ENCODE results near the gene RAB31.

The RAB31 gene

GRCh38 chr18:9818423-9818734 lies 110.3 kb downstream of the RAB31 start:
- H3K79me2 ChIP-seq (ENCODE audit: insufficient read depth, low read length), result no peaks in the 10 kb centered on the region
- H3K4me2 ChIP-seq (ENCODE audit: low read length), result no peak overlapping the region
- no peak overlapping the region for H2AFZ ChIP-seq (ENCODE audit: low read length)
- peaks cover 3% of the 10 kb centered on the region; the same call in 1 of the 2 replicates for H3K9me3 ChIP-seq (ENCODE audit: low read length)
- no peak overlapping the region for H3K4me3 ChIP-seq (ENCODE audit: low read depth, low read length, poor library complexity, severe bottlenecking)
- H3K36me3 ChIP-seq (ENCODE audit: insufficient read depth, low read length), result no peaks in the 10 kb centered on the region
- no peak for TF ChIP-seq CTCF (IDR thresholded peaks at IDR 0.05; ENCODE audit: low read length)
- TF ChIP-seq EZH2 (IDR thresholded peaks at IDR 0.05; ENCODE audit: borderline replicate concordance, low read length), result no peak
- no peaks in the 10 kb centered on the region for H4K20me1 ChIP-seq (ENCODE audit: insufficient read depth, low read length)
- no peak overlapping the region for H3K27ac ChIP-seq (ENCODE audit: low read depth, low read length, poor library complexity, severe bottlenecking)
- no peaks in the 10 kb centered on the region for H3K4me1 ChIP-seq (ENCODE audit: insufficient read depth, low read length, severe bottlenecking)
- H3K27me3 ChIP-seq (ENCODE audit: insufficient read depth, low read length), result peaks cover 13% of the 10 kb centered on the region; the same call in 1 of the 2 replicates
- no peaks in the 10 kb centered on the region for H3K9me2 ChIP-seq (ENCODE audit: low read depth, low read length)
- H3K9ac ChIP-seq (ENCODE audit: low read length), result no peak overlapping the region
- H3F3A ChIP-seq (ENCODE audit: insufficient read depth, low read length), result no peaks in the 10 kb centered on the region

- Histone ChIP-seq H3K27ac (ENCODE audit: low read depth, low read length, poor library complexity, severe bottlenecking) (no peak overlapping the region), H3K9ac (ENCODE audit: low read length) (no peak overlapping the region), H2AFZ (ENCODE audit: low read length) (no peak overlapping the region), H3K9me3 (ENCODE audit: low read length) (peaks cover 3% of the 10 kb centered on the region; the same call in 1 of the 2 replicates), H4K20me1 (ENCODE audit: insufficient read depth, low read length) (no peaks in the 10 kb centered on the region), H3K27me3 (ENCODE audit: insufficient read depth, low read length) (peaks cover 13% of the 10 kb centered on the region; the same call in 1 of the 2 replicates), H3K36me3 (ENCODE audit: insufficient read depth, low read length) (no peaks in the 10 kb centered on the region), H3K4me3 (ENCODE audit: low read depth, low read length, poor library complexity, severe bottlenecking) (no peak overlapping the region), H3K4me1 (ENCODE audit: insufficient read depth, low read length, severe bottlenecking) (no peaks in the 10 kb centered on the region), H3K9me2 (ENCODE audit: low read depth, low read length) (no peaks in the 10 kb centered on the region), H3F3A (ENCODE audit: insufficient read depth, low read length) (no peaks in the 10 kb centered on the region), H3K79me2 (ENCODE audit: insufficient read depth, low read length) (no peaks in the 10 kb centered on the region), H3K4me2 (ENCODE audit: low read length) (no peak overlapping the region)
- TF ChIP-seq CTCF (IDR thresholded peaks at IDR 0.05; ENCODE audit: low read length) (no peak), EZH2 (IDR thresholded peaks at IDR 0.05; ENCODE audit: borderline replicate concordance, low read length) (no peak)
Observed at GRCh38 chr18:9820127-9820526, 112.0 kb downstream of the RAB31 start.

DNA sequence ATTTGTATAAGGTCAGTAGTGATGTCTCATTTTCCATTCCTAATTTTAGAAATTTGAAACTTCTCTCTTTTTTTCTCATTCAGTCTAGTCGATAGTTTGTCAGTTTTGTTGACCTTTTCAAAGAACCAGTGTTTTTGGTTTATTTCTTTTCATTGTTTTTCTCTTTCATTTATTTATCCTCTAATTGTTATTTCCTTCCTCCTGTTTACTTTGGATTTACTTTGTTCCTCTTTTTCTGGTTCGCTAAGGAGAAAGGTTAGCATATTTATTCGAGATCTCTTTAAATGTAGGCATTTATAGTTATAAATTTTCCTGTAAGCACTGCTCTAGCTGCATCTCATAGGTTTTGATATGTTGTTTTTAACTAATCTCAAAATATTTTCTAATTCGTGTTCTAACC lies 112.6 kb downstream of the RAB31 start:
- Histone ChIP-seq H3K9me2 (ENCODE audit: low read depth, low read length) (no peaks in the 10 kb centered on the region), H3K4me1 (ENCODE audit: insufficient read depth, low read length, severe bottlenecking) (no peaks in the 10 kb centered on the region), H3K36me3 (ENCODE audit: insufficient read depth, low read length) (no peaks in the 10 kb centered on the region), H3K79me2 (ENCODE audit: insufficient read depth, low read length) (no peaks in the 10 kb centered on the region), H2AFZ (ENCODE audit: low read length) (no peak overlapping the region), H3K4me3 (ENCODE audit: low read depth, low read length, poor library complexity, severe bottlenecking) (no peak overlapping the region), H3K4me2 (ENCODE audit: low read length) (no peak overlapping the region), H3K27me3 (ENCODE audit: insufficient read depth, low read length) (peaks cover 13% of the 10 kb centered on the region; the same call in 1 of the 2 replicates), H3F3A (ENCODE audit: insufficient read depth, low read length) (no peaks in the 10 kb centered on the region), H4K20me1 (ENCODE audit: insufficient read depth, low read length) (no peaks in the 10 kb centered on the region), H3K9me3 (ENCODE audit: low read length) (peaks cover 3% of the 10 kb centered on the region; the same call in 1 of the 2 replicates), H3K27ac (ENCODE audit: low read depth, low read length, poor library complexity, severe bottlenecking) (no peak overlapping the region), H3K9ac (ENCODE audit: low read length) (no peak overlapping the region)
- TF ChIP-seq EZH2 (IDR thresholded peaks at IDR 0.05; ENCODE audit: borderline replicate concordance, low read length) (no peak), CTCF (IDR thresholded peaks at IDR 0.05; ENCODE audit: low read length) (no peak)
